Natural killer cell (primary cell): ENCODE measurements around the gene NF1. TPM values are rescaled to one million over a fixed set of nuclear protein-coding genes. Genes with fewer than 3 reads are reported as not detected.

Source experiments
- ATAC-seq, 3 donors: fragments of 150-1000 bp in 2 of 3; fragments of 200-7000 bp in 1 of 3; cut with Tn5 transposase; 1 replicate in 1 of 3; 2 replicates in 2 of 3; pipeline ENCODE4 v1.10.0; 2021; ENCODE audit warnings: mild to moderate bottlenecking in 2 of 3, moderate library complexity in 2 of 3
- DNase-seq, 2 donors: peaks; one replicate each; pipeline versions ENCODE4 v3.0.0 to v3.0.0-alpha.2; 2013 to 2021; ENCODE audit warnings: mixed read lengths in 1 of 2
- H3K27ac ChIP-seq: one replicate; pipeline ENCODE4 v1.5.1; 2013; ENCODE audit warnings: mild to moderate bottlenecking, low read length
- H3K27me3 ChIP-seq: one replicate; pipeline ENCODE4 v1.6.1; 2013; ENCODE audit warnings: low read length; ENCODE audit not compliant: control insufficient read depth, insufficient read depth
- H3K36me3 ChIP-seq: one replicate; pipeline ENCODE4 v1.6.1; 2013; ENCODE audit warnings: low read length; ENCODE audit not compliant: control insufficient read depth, insufficient read depth
- H3K4me1 ChIP-seq: one replicate; pipeline ENCODE4 v1.6.1; 2013; ENCODE audit warnings: low read length; ENCODE audit not compliant: control insufficient read depth, insufficient read depth
- H3K4me3 ChIP-seq: one replicate; pipeline ENCODE4 v1.5.1; 2013; ENCODE audit warnings: low read length
- H3K9me3 ChIP-seq: one replicate; pipeline ENCODE4 v1.6.1; 2013; ENCODE audit warnings: low read length; ENCODE audit not compliant: control insufficient read depth, insufficient read depth
- H3K27ac Mint-ChIP-seq, 2 donors: one replicate each; pipeline ENCODE4 v1.8.0; 2022; ENCODE audit warnings: mild to moderate bottlenecking in 2 of 2, mixed read lengths in 2 of 2, moderate library complexity in 1 of 2
- H3K27me3 Mint-ChIP-seq, 2 donors: one replicate each; pipeline ENCODE4 v1.8.0; 2022; ENCODE audit warnings: low read depth in 2 of 2, mixed read lengths in 2 of 2
- H3K36me3 Mint-ChIP-seq: one replicate; pipeline ENCODE4 v1.8.0; 2022; ENCODE audit warnings: mixed read lengths
- H3K4me1 Mint-ChIP-seq, 2 donors: one replicate each; pipeline ENCODE4 v1.8.0; 2022; ENCODE audit warnings: mixed read lengths in 2 of 2
- H3K4me3 Mint-ChIP-seq: one replicate; pipeline ENCODE4 v1.8.0; 2022; ENCODE audit warnings: mild to moderate bottlenecking, moderate library complexity, mixed read lengths
- H3K9me3 Mint-ChIP-seq, 2 donors: one replicate each; pipeline ENCODE4 v1.8.0; 2022; ENCODE audit warnings: mixed read lengths in 2 of 2
- WGBS: methylation state at CpG from one replicate; pipeline ENCODE4 v1.1.7; 2013; ENCODE audit warnings: missing lambda C conversion rate; ENCODE audit not compliant: insufficient coverage; 5-methylcytosine and 5-hydroxymethylcytosine counted together
- intact Hi-C: fragments of 100-400 bp; cut with micrococcal nuclease; formaldehyde crosslinking; loops from one replicate; pipeline ENCODE4 v1.14.2; 2022
- total RNA-seq, 4 donors: library from RNA; stranded (reverse); fragments of 120-200 nt in 1 of 4; gene quantifications; one replicate each; pipeline versions ENCODE4 v1.2.3 to v1.2.4, GENCODE V29; 2013 to 2022
- TF ChIP-seq, protein P1 (sequence below): fragments of 200-600 bp; IDR thresholded peaks from one replicate; pipeline ENCODE4 v1.8.0; 2022; ENCODE audit warnings: antibody characterized with exemption

The NF1 gene
- total RNA-seq, 3 donors from 2014 or later (not counting 1 experiment from before 2014, with no cell fraction given) = 30.3 to 40.7 (median 38.8) TPM

DNA sequence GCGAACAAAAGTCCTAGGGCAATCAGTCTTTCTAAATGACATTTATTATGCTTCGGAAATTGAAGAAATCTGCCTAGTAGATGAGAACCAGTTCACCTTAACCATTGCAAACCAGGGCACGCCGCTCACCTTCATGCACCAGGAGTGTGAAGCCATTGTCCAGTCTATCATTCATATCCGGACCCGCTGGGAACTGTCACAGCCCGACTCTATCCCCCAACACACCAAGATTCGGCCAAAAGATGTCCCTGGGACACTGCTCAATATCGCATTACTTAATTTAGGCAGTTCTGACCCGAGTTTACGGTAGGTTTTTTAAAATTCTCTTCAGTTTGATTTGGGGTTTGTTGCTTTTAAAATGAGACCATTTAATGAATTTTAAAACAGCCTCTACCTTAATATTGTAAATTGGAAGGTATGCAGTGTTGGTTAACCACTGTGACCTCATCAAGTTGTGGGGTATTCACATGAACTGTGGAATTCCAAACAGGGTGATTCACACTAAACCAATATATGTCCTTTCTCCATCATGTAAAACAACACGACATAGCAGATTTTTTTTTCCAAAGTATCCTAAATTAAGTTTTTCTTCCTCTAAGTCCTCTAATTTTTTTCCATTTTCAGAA, 232.9 kb downstream of the NF1 start:
- 90% methylated on average over 10 of the region's 12 CpGs for WGBS
- H3K27ac Mint-ChIP-seq = no peak overlapping the region
- Histone ChIP-seq H3K9me3 (no peaks in the 10 kb centered on the region), H3K4me1 (no peaks in the 10 kb centered on the region), H3K27ac (no peak overlapping the region), H3K4me3 (no peak overlapping the region), H3K36me3 (peaks cover 13% of the 10 kb centered on the region), H3K27me3 (no peaks in the 10 kb centered on the region)
- H3K36me3 Mint-ChIP-seq = peaks cover 9% of the 10 kb centered on the region
- DNase-seq (no peak), ATAC-seq (no peak)
- H3K4me1 Mint-ChIP-seq = peaks cover 0 to 6% of the 10 kb centered on the region in 2 donors
- intact Hi-C loops = loop anchor here (10.0 kb wide), 1 partner anchor 353 kb away; the partner anchor contains the start of gene RNF135
- H3K4me3 Mint-ChIP-seq = no peak overlapping the region
- no peaks in the 10 kb centered on the region for H3K9me3 Mint-ChIP-seq
- H3K27me3 Mint-ChIP-seq = no peaks in the 10 kb centered on the region
- TF ChIP-seq, protein P1, sequence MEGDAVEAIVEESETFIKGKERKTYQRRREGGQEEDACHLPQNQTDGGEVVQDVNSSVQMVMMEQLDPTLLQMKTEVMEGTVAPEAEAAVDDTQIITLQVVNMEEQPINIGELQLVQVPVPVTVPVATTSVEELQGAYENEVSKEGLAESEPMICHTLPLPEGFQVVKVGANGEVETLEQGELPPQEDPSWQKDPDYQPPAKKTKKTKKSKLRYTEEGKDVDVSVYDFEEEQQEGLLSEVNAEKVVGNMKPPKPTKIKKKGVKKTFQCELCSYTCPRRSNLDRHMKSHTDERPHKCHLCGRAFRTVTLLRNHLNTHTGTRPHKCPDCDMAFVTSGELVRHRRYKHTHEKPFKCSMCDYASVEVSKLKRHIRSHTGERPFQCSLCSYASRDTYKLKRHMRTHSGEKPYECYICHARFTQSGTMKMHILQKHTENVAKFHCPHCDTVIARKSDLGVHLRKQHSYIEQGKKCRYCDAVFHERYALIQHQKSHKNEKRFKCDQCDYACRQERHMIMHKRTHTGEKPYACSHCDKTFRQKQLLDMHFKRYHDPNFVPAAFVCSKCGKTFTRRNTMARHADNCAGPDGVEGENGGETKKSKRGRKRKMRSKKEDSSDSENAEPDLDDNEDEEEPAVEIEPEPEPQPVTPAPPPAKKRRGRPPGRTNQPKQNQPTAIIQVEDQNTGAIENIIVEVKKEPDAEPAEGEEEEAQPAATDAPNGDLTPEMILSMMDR = no peak

DNA sequence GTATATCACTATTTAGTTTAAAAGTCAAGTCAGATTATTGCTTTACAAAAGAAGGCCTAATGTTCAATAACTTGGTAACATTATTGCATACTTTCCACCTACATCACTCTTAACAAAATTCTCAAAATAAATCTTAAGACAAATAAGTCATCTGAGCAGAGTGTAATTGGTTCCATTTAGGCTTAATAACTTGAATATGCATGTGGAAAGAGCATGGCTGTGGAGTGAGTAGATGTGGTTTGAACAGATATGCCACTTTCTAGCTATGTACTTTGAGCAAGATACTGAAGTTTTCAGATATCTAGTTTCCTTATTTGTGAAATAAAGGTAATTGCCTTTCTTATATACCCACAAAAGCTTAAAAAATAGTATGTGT, 233.4 kb downstream of the NF1 start:
- Histone ChIP-seq H3K27ac (no peak overlapping the region), H3K4me1 (no peaks in the 10 kb centered on the region), H3K4me3 (no peak overlapping the region), H3K9me3 (no peaks in the 10 kb centered on the region), H3K27me3 (no peaks in the 10 kb centered on the region), H3K36me3 (peaks cover 13% of the 10 kb centered on the region)
- ATAC-seq (no peak), DNase-seq (no peak)
- Mint-ChIP-seq H3K27me3 (no peaks in the 10 kb centered on the region), H3K27ac (no peak overlapping the region), H3K4me3 (no peak overlapping the region), H3K9me3 (no peaks in the 10 kb centered on the region), H3K4me1 (peaks cover 0 to 6% of the 10 kb centered on the region in 2 donors), H3K36me3 (peaks cover 9% of the 10 kb centered on the region)
- intact Hi-C loops = loop anchor here (10.0 kb wide), 1 partner anchor 353 kb away; the partner anchor contains the start of gene RNF135
- TF ChIP-seq, protein P1 = no peak

DNA sequence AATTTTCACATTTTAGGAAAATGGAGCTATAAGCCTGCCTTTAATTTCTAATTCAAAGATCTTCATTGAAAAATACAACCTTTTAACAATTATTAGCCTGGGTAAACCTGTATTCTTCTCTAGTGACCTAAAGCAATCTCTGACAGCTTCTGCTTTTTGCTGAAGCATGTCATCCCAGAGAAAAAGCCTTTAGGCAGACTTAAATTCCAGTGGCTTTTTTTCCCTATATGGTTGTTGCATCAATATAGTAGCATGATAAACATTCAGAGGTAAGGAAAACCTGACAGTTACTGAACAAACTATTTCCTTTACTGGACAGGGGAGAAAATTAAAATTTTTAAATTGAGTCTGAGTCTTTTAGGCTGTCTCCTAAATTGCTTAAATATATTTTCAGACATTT, 234.4 kb downstream of the NF1 start:
- H3K36me3 Mint-ChIP-seq = peaks cover 9% of the 10 kb centered on the region
- intact Hi-C loops = loop anchor here (10.0 kb wide), 1 partner anchor 354 kb away; the partner anchor contains the start of gene RNF135
- H3K27me3 Mint-ChIP-seq = no peaks in the 10 kb centered on the region
- no peak for DNase-seq
- H3K4me1 ChIP-seq = no peaks in the 10 kb centered on the region
- no peak overlapping the region for H3K27ac Mint-ChIP-seq
- H3K4me3 ChIP-seq = no peak overlapping the region
- H3K9me3 ChIP-seq = no peaks in the 10 kb centered on the region
- H3K36me3 ChIP-seq = peaks cover 15% of the 10 kb centered on the region
- no peak overlapping the region for H3K27ac ChIP-seq
- H3K27me3 ChIP-seq = no peaks in the 10 kb centered on the region
- H3K9me3 Mint-ChIP-seq = no peaks in the 10 kb centered on the region
- no peak for ATAC-seq
- H3K4me3 Mint-ChIP-seq = no peak overlapping the region
- H3K4me1 Mint-ChIP-seq = no peaks in the 10 kb centered on the region
- TF ChIP-seq, protein P1 = no peak
